Measurements from ENCODE around the gene REPS1.

REPS1 gene

DNA sequence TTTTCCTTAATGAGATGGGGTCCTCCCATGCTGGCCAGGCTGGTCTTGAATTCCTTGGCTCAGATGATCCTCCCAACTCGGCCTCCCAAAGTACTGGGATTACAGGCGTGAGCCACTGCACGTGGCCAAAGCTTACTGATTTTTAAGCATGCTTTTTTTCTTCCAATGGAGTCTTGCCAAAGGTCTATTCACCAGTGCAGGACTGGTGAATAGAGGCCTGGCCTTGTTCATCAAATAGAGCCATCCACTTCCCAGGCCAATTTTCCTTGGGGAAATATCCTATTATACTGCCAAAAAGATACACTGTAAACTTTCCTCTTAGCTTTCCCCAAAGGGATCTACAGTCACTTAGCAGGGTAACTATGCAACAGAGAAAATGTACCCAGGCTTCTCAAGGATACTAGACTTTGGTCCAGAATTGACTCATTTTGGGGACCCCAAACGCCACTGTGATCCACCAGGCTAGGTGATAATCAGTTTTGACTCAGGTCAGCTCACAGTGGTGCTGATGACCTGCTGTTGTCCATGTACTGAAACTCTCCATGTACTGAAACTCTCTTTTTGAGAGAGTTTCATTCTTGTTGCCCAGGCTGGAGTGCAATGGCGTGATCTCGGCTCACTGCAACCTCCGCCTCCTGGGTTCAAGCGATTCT, 91.8 kb downstream of the REPS1 start:
- TF ChIP-seq GATA3 (IDR thresholded peaks at IDR 0.05; ENCODE audit: low read depth, low read length) (no peak), GATA2 (IDR thresholded peaks at IDR 0.05; ENCODE audit: low read depth, low read length) (no peak)

- TF ChIP-seq GATA3 (IDR thresholded peaks at IDR 0.05; ENCODE audit: low read depth, low read length) (no peak), GATA2 (IDR thresholded peaks at IDR 0.05; ENCODE audit: low read depth, low read length) (no peak)
Measured at GRCh38 chr6:138891255-138891986, 96.6 kb downstream of the REPS1 start.

DNA sequence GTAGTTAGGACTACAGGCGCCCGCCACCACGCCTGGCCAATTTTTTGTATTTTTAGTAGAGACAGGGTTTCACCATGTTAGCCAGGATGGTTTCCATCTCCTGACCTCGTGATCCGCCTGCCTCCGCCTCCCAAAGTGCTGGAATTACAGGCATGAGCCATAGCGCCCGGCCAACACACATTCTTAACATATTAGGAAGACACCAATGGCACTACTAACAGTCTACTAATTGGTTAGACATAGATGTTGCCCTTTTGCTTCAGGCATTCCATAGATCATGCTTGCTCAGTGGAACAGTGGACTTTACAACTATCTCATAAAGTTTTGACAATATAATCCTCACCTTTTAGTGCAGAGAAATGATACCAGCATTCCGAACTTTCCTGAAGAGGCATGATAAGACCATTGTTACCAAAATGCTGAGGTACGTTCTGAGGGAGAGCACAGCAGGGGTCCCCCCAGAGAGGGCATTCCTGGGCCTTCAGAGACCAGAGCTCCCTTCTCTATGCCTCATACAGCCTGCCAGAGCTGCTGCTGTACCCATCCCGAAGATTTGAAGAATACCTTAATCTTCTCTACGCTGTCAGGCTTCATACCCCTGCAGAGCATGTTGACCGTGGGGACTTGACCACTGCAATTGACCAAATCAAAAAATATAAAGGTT, 102.8 kb downstream of the REPS1 start:
- TF ChIP-seq GATA2 (IDR thresholded peaks at IDR 0.05; ENCODE audit: low read depth, low read length) (no peak), GATA3 (IDR thresholded peaks at IDR 0.05; ENCODE audit: low read depth, low read length) (no peak)

GRCh38 chr6:138882369-138883017, 105.6 kb downstream of the REPS1 start:
- TF ChIP-seq GATA2 (IDR thresholded peaks at IDR 0.05; ENCODE audit: low read depth, low read length): no peak
- no peak for TF ChIP-seq GATA3 (IDR thresholded peaks at IDR 0.05; ENCODE audit: low read depth, low read length)

GRCh38 chr6:138873191-138873590, 114.9 kb downstream of the REPS1 start:
- TF ChIP-seq GATA3 (IDR thresholded peaks at IDR 0.05; ENCODE audit: low read depth, low read length) (no peak), GATA2 (IDR thresholded peaks at IDR 0.05; ENCODE audit: low read depth, low read length) (no peak)

DNA sequence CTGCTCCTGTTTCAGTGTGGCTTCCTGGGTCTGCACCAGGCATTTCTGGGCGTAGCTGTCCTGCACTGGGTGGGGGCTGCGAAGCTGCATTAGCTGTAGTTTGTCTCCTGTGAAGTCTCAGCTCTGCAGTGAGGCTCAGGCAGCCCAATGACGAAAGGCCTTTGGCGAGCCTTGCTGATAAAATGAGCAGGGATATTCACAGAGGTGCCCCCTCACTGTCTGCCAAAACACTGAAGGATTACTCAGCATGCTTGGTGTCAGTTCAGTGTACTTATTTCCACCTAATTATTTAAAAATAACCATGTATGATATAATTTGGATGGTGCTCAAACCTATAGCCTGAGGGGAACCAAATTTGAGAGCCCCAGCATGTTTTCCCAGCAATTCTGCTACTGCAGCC, 118.7 kb downstream of the REPS1 start:
- TF ChIP-seq GATA2 (IDR thresholded peaks at IDR 0.05; ENCODE audit: low read depth, low read length) (no peak), GATA3 (IDR thresholded peaks at IDR 0.05; ENCODE audit: low read depth, low read length) (no peak)

GRCh38 chr6:138868181-138868580, 119.9 kb downstream of the REPS1 start:
- TF ChIP-seq GATA3 (IDR thresholded peaks at IDR 0.05; ENCODE audit: low read depth, low read length) (no peak), GATA2 (IDR thresholded peaks at IDR 0.05; ENCODE audit: low read depth, low read length) (no peak)

DNA sequence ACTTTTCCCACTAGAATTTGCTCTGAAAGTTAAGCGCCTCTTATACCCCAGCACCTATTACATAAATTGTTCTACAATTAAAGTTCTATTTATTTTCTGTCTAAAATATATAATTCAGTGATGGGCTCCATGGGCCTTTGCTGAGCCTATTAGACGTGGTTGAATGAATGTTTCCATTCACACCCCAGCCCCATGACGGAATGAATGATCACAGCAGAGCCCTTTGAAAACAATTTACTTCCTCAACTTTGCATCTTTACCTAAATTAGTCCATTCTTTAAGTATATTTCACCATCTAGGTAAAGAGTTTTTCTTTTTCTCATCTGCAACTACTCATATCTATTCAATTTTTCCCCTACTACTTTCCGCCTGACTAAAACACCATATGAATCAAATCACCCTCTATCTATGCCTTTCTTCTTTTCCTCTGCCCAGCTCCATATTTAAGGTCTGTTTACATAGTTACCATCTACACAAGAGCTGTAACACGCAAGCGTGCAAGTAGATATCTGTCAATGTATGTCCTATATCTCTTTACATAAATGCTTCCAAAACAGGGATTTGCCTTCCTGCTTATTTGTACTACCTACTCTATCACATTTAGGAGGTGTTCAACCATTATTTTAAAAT, 122.5 kb downstream of the REPS1 start:
- TF ChIP-seq GATA3 (IDR thresholded peaks at IDR 0.05; ENCODE audit: low read depth, low read length): no peak
- no peak for TF ChIP-seq GATA2 (IDR thresholded peaks at IDR 0.05; ENCODE audit: low read depth, low read length)

GRCh38 chr6:138864343-138864890, 123.6 kb downstream of the REPS1 start:
- no peak for TF ChIP-seq GATA3 (IDR thresholded peaks at IDR 0.05; ENCODE audit: low read depth, low read length)
- TF ChIP-seq GATA2 (IDR thresholded peaks at IDR 0.05; ENCODE audit: low read depth, low read length): no peak

- TF ChIP-seq GATA3 (IDR thresholded peaks at IDR 0.05; ENCODE audit: low read depth, low read length): no peak
- no peak for TF ChIP-seq GATA2 (IDR thresholded peaks at IDR 0.05; ENCODE audit: low read depth, low read length)
Measured at GRCh38 chr6:138863321-138863720, 124.7 kb downstream of the REPS1 start.

DNA sequence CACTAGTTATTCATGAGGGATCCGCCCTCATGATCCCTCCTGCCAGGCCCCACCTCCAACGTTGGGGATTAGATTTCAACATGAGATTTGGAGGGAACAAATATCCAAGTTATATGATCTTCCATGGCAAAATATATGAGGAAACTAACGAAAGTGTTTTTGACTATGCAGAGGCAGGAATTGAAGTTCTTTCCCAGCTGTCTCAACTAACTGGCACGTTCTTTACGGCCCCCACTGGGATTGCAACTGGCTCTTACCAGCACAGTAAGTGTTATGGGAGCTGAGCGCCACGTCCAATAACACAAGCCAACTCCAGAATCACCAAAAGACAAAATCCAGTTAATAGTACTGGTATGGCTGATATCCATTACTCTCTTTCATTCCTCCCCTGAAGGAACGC, 125.6 kb downstream of the REPS1 start:
- no peak for TF ChIP-seq GATA2 (IDR thresholded peaks at IDR 0.05; ENCODE audit: low read depth, low read length)
- TF ChIP-seq GATA3 (IDR thresholded peaks at IDR 0.05; ENCODE audit: low read depth, low read length): no peak

DNA sequence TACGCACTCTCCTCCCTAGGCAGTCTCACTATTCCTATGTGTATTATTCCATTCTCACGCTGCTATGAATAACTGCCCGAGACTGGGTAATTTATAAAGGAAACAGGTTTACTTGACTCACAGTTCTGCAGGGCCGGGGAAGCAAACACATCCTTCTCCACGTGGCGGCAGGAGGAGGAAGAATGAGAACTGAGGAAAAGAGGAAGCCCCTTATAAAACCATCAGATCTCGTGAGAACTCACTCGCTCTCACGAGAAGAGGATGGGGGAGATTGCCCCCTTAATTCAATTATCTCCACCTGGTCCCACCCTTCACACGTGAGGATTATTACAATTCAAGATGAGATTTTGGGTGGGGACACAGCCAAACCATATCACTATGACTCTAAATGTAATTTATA, 130.3 kb downstream of the REPS1 start:
- no peak for TF ChIP-seq GATA2 (IDR thresholded peaks at IDR 0.05; ENCODE audit: low read depth, low read length)
- TF ChIP-seq GATA3 (IDR thresholded peaks at IDR 0.05; ENCODE audit: low read depth, low read length): no peak

GRCh38 chr6:138856654-138857053, 131.4 kb downstream of the REPS1 start:
- no peak for TF ChIP-seq GATA2 (IDR thresholded peaks at IDR 0.05; ENCODE audit: low read depth, low read length)
- no peak for TF ChIP-seq GATA3 (IDR thresholded peaks at IDR 0.05; ENCODE audit: low read depth, low read length)

Data from SH-SY5Y (cell line).